K562 (cell line): ENCODE data around the gene PLCB3. TPM values are rescaled to one million over a fixed set of nuclear protein-coding genes. Genes with fewer than 3 reads are reported as not detected.
A peak's percentile ranks its signal among the peaks of the same experiment; 100 is the strongest.

Source experiments
- BACH1 ChIP-seq: fragments of 200-800 bp; sonication (Bioruptor generic); IDR thresholded peaks from 2 replicates; pipeline ENCODE4 v1.6.1; 2016; ENCODE audit warnings: missing genetic modification characterization, missing compliant biosample characterization
- DNMT1 ChIP-seq: fragments of 450-650 bp; IDR thresholded peaks from 2 replicates; pipeline ENCODE4 v1.6.1; 2016; ENCODE audit warnings: antibody characterized with exemption, mild to moderate bottlenecking
- DPF2 ChIP-seq: fragments of 450-650 bp; IDR thresholded peaks from 2 replicates; pipeline ENCODE4 v1.6.1; 2016
- E2F6 ChIP-seq, 2 experiments: IDR thresholded peaks; 2 replicates each; pipeline ENCODE4 v1.6.1; 2011; ENCODE audit warnings: borderline replicate concordance in 1 of 2, control low read depth in 1 of 2, low read depth in 1 of 2, low read length in 1 of 2, mild to moderate bottlenecking in 1 of 2, mixed read lengths in 1 of 2, moderate library complexity in 1 of 2; ENCODE audit not compliant: insufficient read depth in 1 of 2, insufficient read length in 1 of 2, poor library complexity in 1 of 2, severe bottlenecking in 1 of 2; ENCODE audit errors: extremely low read depth in 1 of 2
- ILK ChIP-seq: fragments of 450-650 bp; IDR thresholded peaks from 2 replicates; pipeline ENCODE4 v1.6.1; 2016; ENCODE audit warnings: missing genetic modification characterization, low read depth, mild to moderate bottlenecking, missing compliant biosample characterization, moderate library complexity, borderline replicate concordance
- MEF2D ChIP-seq: conservative IDR thresholded peaks from 2 replicates; pipeline ENCODE4 v1.6.1; 2016; ENCODE audit warnings: low read depth, missing genetic modification characterization, missing compliant biosample characterization
- MLLT1 ChIP-seq, 2 experiments: fragments of 450-650 bp; IDR thresholded peaks; 2 replicates each; pipeline ENCODE4 v1.6.1; 2016
- NR2F6 ChIP-seq: fragments of 450-650 bp; formaldehyde crosslinking; IDR thresholded peaks from 2 replicates; pipeline ENCODE4 v1.4.0; 2020; ENCODE audit warnings: mild to moderate bottlenecking
- RBM17 ChIP-seq: fragments of 200-400 bp; formaldehyde crosslinking; IDR thresholded peaks from 2 replicates; pipeline ENCODE4 v1.6.1; 2017; ENCODE audit warnings: low read depth, mild to moderate bottlenecking, low read length, borderline replicate concordance
- RBM34 ChIP-seq: fragments of 200-400 bp; formaldehyde crosslinking; IDR thresholded peaks from 2 replicates; pipeline ENCODE4 v1.6.1; 2018; ENCODE audit warnings: low read length, borderline replicate concordance; ENCODE audit not compliant: insufficient read depth
- SIN3A ChIP-seq, 2 experiments: fragments of 150-350 bp in 1 of 2; IDR thresholded peaks; 2 replicates each; pipeline ENCODE4 v1.6.1; 2011 to 2016; ENCODE audit warnings: borderline replicate concordance in 2 of 2, low read depth in 2 of 2, low read length in 2 of 2, mild to moderate bottlenecking in 2 of 2, moderate library complexity in 2 of 2; ENCODE audit not compliant: control insufficient read depth in 1 of 2
- SNRNP70 ChIP-seq: fragments of 200-400 bp; formaldehyde crosslinking; optimal IDR thresholded peaks from 2 replicates; pipeline ENCODE3; 2017; ENCODE audit warnings: low read depth, low read length
- SP2 ChIP-seq: IDR thresholded peaks from 2 replicates; pipeline ENCODE4 v1.6.1; 2011; ENCODE audit warnings: mild to moderate bottlenecking, low read depth, low read length, moderate library complexity; ENCODE audit not compliant: poor library complexity, severe bottlenecking; ENCODE audit errors: extremely low read depth
- TFAP4 ChIP-seq: sonication (generic); formaldehyde crosslinking; IDR thresholded peaks from 2 replicates; pipeline ENCODE4 v1.8.0; 2022; ENCODE audit warnings: missing genetic modification reagents, mild to moderate bottlenecking, moderate library complexity, borderline replicate concordance
- TGIF2 ChIP-seq: sonication (generic); formaldehyde crosslinking; IDR thresholded peaks from 2 replicates; pipeline ENCODE4 v1.8.1; 2022; ENCODE audit warnings: mild to moderate bottlenecking, missing genetic modification reagents, moderate library complexity
- U2AF2 ChIP-seq: fragments of 200-400 bp; formaldehyde crosslinking; optimal IDR thresholded peaks from 2 replicates; pipeline ENCODE3; 2017; ENCODE audit warnings: low read depth, mild to moderate bottlenecking, low read length
- USF1 ChIP-seq: sonication (generic); formaldehyde crosslinking; IDR thresholded peaks from 2 replicates; pipeline ENCODE4 v1.9.0; 2022; ENCODE audit warnings: mild to moderate bottlenecking, missing genetic modification reagents
- VEZF1 ChIP-seq: fragments of 200-800 bp; sonication (Bioruptor generic); IDR thresholded peaks from 2 replicates; pipeline ENCODE4 v1.6.1; 2017; ENCODE audit warnings: missing genetic modification characterization, missing compliant biosample characterization
- ZNF146 ChIP-seq: IDR thresholded peaks from one replicate; pipeline ENCODE4 v1.6.1; 2018; ENCODE audit warnings: missing compliant biosample characterization; ENCODE audit not compliant: unreplicated experiment
- ZNF444 ChIP-seq: fragments of 250-450 bp; sonication (Bioruptor Pico); IDR thresholded peaks from 2 replicates; pipeline ENCODE4 v1.4.0; 2020; ENCODE audit warnings: mild to moderate bottlenecking, moderate library complexity
- polyA plus RNA-seq, 8 experiments: library from polyadenylated mRNA; depleted of rRNA in 4 of 8; stranded (reverse) in 5 of 8; unstranded in 3 of 8; fragments of >200 nt; fragmentation: Nextera tagmentation in 2 of 8; fragmentation: Illumina TruSeq in 1 of 8; extraction: Ambion mirVana in 2 of 8; extraction: Trizol in 1 of 8; gene quantifications; 2 replicates each; pipeline versions ENCODE4 v1.2.1 to v1.2.3, GENCODE V29; 2011 to 2014; ENCODE audit warnings: inconsistent platforms in 1 of 8, missing spikeins in 1 of 8
- total RNA-seq, 7 experiments: library from RNA; depleted of rRNA in 6 of 7; stranded (reverse); fragments of >200 nt in 6 of 7; fragmentation: Illumina TruSeq in 2 of 7; extraction: Trizol in 2 of 7; gene quantifications; 2 replicates each; pipeline versions ENCODE4 v1.2.1 to v1.2.3, GENCODE V29; 2011 to 2021; ENCODE audit warnings: low replicate concordance in 1 of 7

Gene PLCB3
- total and polyA plus RNA-seq, 9 of the 15 experiments (the other 6 are each of a cell fraction or from before 2014, with no cell fraction given) = 0.31 to 44.8 (median 14.6) TPM

GRCh38 chr11:64207256-64208085 is 43.9 kb upstream of the PLCB3 start (continued):
- TF ChIP-seq USF1 (CRISPR knock-in tag) = peak; percentile 5; the same call in 1 of the 2 replicates
- no peak for TF ChIP-seq SP2
- peak; percentile 52 to 93; a peak in 2 of 4 replicates for TF ChIP-seq SIN3A (IDR thresholded peaks at IDR 0.05; ENCODE audit: borderline replicate concordance in 2 of 2, control insufficient read depth in 1 of 2, low read depth in 2 of 2, low read length in 2 of 2)
- peak in 1 of 2 experiments; percentile 31 for TF ChIP-seq E2F6 (IDR thresholded peaks at IDR 0.05; ENCODE audit: borderline replicate concordance in 1 of 2, extremely low read depth in 1 of 2, insufficient read depth in 1 of 2, insufficient read length in 1 of 2, low read depth in 1 of 2, low read length in 1 of 2, poor library complexity in 1 of 2, severe bottlenecking in 1 of 2)
- TF ChIP-seq ZNF444 (CRISPR knock-in tag) = no peak
- peak in 1 of 2 experiments; percentile 18; a peak in 2 of 4 replicates for TF ChIP-seq MLLT1 (IDR thresholded peaks at IDR 0.05)
- no peak for TF ChIP-seq ZNF146 (CRISPR knock-in tag)
- TF ChIP-seq ILK = no peak
- TF ChIP-seq DNMT1 = 0 out of 2 replicates have a peak, but pooled peaks have one; percentile 7
- TF ChIP-seq SNRNP70 = no peak
- TF ChIP-seq VEZF1 (CRISPR knock-in tag) = peak; percentile 93
- 0 out of 2 replicates have a peak, but pooled peaks have one; percentile 49 for TF ChIP-seq BACH1 (tag)
- peak; percentile 86 for TF ChIP-seq DPF2
- no peak for TF ChIP-seq U2AF2
- peak; percentile 98 for TF ChIP-seq TFAP4 (CRISPR knock-in tag)
- no peak for TF ChIP-seq TGIF2
- TF ChIP-seq RBM17 = no peak
- no peak for TF ChIP-seq MEF2D (tag)
- TF ChIP-seq RBM34 = no peak
- TF ChIP-seq NR2F6 (CRISPR knock-in tag) = no peak
